ENCODE measurements around the gene TMEM184C. TPM values are rescaled to one million over a fixed set of nuclear protein-coding genes. Genes with fewer than 3 reads are reported as not detected.

The TMEM184C gene
- total and polyA plus RNA-seq, 2 experiments from 2014 or later, result 15.1 to 42.2 TPM

- ATAC-seq (no peak), DNase-seq (ENCODE audit: low spot score) (no peak)
- Mint-ChIP-seq H3K4me1 (0 out of 3 replicates have a peak, but pooled peaks cover 4% of the 10 kb centered on the region), H3K27ac (no peak overlapping the region), H3K9me3 (no peaks in the 10 kb centered on the region), H3K36me3 (ENCODE audit: low read depth) (no peaks in the 10 kb centered on the region), H3K4me3 (no peak overlapping the region), H3K27me3 (ENCODE audit: insufficient read depth, low read depth, poor library complexity) (peaks cover 2% of the 10 kb centered on the region)
- no peak overlapping the region for H3K4me3 ChIP-seq
- no peaks in the 10 kb centered on the region for H3K9me2 ChIP-seq (ENCODE audit: insufficient read depth)
- H3K27ac ChIP-seq (ENCODE audit: low read depth), result no peak overlapping the region
- no peaks in the 10 kb centered on the region for H3K79me2 ChIP-seq (replicated peaks; ENCODE audit: insufficient read depth)
- no peaks in the 10 kb centered on the region for H4K20me1 ChIP-seq (replicated peaks; ENCODE audit: insufficient read depth)
- no peaks in the 10 kb centered on the region for H3F3A ChIP-seq (replicated peaks; ENCODE audit: low read depth)
- no peaks in the 10 kb centered on the region for H3K27me3 ChIP-seq (ENCODE audit: insufficient read depth)
- no peak overlapping the region for H2AFZ ChIP-seq
- TF ChIP-seq POLR2AphosphoS5 (IDR thresholded peaks at IDR 0.05; ENCODE audit: low read depth) (no peak), ZNF462 (CRISPR knock-in tag; IDR thresholded peaks at IDR 0.05) (no peak), STAT1 (IDR thresholded peaks at IDR 0.05; ENCODE audit: unreplicated experiment) (no peak), NANOG (IDR thresholded peaks at IDR 0.05; ENCODE audit: borderline replicate concordance) (no peak), ETS1 (IDR thresholded peaks at IDR 0.05) (no peak), ZNF114 (CRISPR knock-in tag; IDR thresholded peaks at IDR 0.05) (no peak), EZH2 (IDR thresholded peaks at IDR 0.05; ENCODE audit: low read depth, unreplicated experiment) (no peak), EZH2phosphoT487 (IDR thresholded peaks at IDR 0.05; ENCODE audit: unreplicated experiment) (no peak), CREB1 (CRISPR knock-in tag; IDR thresholded peaks at IDR 0.05; ENCODE audit: low read depth) (no peak), JUNB (IDR thresholded peaks at IDR 0.05; ENCODE audit: unreplicated experiment) (no peak), REST (IDR thresholded peaks at IDR 0.05; ENCODE audit: unreplicated experiment) (no peak), CTCF (conservative IDR thresholded peaks at IDR 0.05; ENCODE audit: low read depth in 2 of 2) (no peak), ZNF331 (CRISPR knock-in tag; IDR thresholded peaks at IDR 0.05; ENCODE audit: low read depth) (no peak)
- H3K4me1 ChIP-seq (ENCODE audit: insufficient read depth), result no peaks in the 10 kb centered on the region
- no peaks in the 10 kb centered on the region for H3K36me3 ChIP-seq (ENCODE audit: insufficient read depth)
- H3K4me2 ChIP-seq, result no peak overlapping the region
Measured at GRCh38 chr4:147607471-147607870, 9.7 kb upstream of the TMEM184C start.
